ENCODE measurements around the gene FGF8.

- TF ChIP-seq POLR2AphosphoS5 (IDR thresholded peaks at IDR 0.05) (no peak), CTCF (IDR thresholded peaks at IDR 0.05) (no peak), EP300 (IDR thresholded peaks at IDR 0.05) (no peak)
Observed at GRCh38 chr10:101748496-101748895, 27.4 kb downstream of the FGF8 start.
